ENCODE data around the gene DPCD.

Gene DPCD

GRCh38 chr10:101557541-101557940 is 30.6 kb upstream of the DPCD start:
- TF ChIP-seq, protein P1, sequence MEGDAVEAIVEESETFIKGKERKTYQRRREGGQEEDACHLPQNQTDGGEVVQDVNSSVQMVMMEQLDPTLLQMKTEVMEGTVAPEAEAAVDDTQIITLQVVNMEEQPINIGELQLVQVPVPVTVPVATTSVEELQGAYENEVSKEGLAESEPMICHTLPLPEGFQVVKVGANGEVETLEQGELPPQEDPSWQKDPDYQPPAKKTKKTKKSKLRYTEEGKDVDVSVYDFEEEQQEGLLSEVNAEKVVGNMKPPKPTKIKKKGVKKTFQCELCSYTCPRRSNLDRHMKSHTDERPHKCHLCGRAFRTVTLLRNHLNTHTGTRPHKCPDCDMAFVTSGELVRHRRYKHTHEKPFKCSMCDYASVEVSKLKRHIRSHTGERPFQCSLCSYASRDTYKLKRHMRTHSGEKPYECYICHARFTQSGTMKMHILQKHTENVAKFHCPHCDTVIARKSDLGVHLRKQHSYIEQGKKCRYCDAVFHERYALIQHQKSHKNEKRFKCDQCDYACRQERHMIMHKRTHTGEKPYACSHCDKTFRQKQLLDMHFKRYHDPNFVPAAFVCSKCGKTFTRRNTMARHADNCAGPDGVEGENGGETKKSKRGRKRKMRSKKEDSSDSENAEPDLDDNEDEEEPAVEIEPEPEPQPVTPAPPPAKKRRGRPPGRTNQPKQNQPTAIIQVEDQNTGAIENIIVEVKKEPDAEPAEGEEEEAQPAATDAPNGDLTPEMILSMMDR (IDR thresholded peaks at IDR 0.05; ENCODE audit: low read depth, low read length), result no peak
- DNase-seq, result no peak
- Histone ChIP-seq H3K36me3 (peaks cover 24% of the 10 kb centered on the region), H3K4me3 (ENCODE audit: low read depth, low read length) (no peak overlapping the region), H3K27me3 (ENCODE audit: insufficient read depth, low read depth, severe bottlenecking) (no peaks in the 10 kb centered on the region), H3K27ac (no peak overlapping the region), H3K9me3 (ENCODE audit: severe bottlenecking) (no peaks in the 10 kb centered on the region)

GRCh38 chr10:101558204-101558603 is 29.9 kb upstream of the DPCD start:
- no peak for DNase-seq
- TF ChIP-seq, protein P1 (IDR thresholded peaks at IDR 0.05; ENCODE audit: low read depth, low read length), result no peak
- no peaks in the 10 kb centered on the region for H3K9me3 ChIP-seq (ENCODE audit: severe bottlenecking)

GRCh38 chr10:101558671-101559595 is 29.2 kb upstream of the DPCD start:
- Histone ChIP-seq H3K27me3 (ENCODE audit: insufficient read depth, low read depth, severe bottlenecking) (no peaks in the 10 kb centered on the region), H3K36me3 (peaks cover 13% of the 10 kb centered on the region), H3K9me3 (ENCODE audit: severe bottlenecking) (no peaks in the 10 kb centered on the region), H3K4me3 (ENCODE audit: low read depth, low read length) (no peak overlapping the region), H3K27ac (no peak overlapping the region)
- DNase-seq, result no peak
- TF ChIP-seq, protein P1 (IDR thresholded peaks at IDR 0.05; ENCODE audit: low read depth, low read length), result no peak

More at GRCh38 chr10:101558204-101558603, 29.9 kb upstream of the DPCD start:
- Histone ChIP-seq H3K36me3 (peaks cover 17% of the 10 kb centered on the region), H3K4me3 (ENCODE audit: low read depth, low read length) (no peak overlapping the region), H3K27me3 (ENCODE audit: insufficient read depth, low read depth, severe bottlenecking) (no peaks in the 10 kb centered on the region), H3K27ac (0 out of 2 replicates have a peak overlapping the region, but pooled peaks have one; percentile 8)

DNA sequence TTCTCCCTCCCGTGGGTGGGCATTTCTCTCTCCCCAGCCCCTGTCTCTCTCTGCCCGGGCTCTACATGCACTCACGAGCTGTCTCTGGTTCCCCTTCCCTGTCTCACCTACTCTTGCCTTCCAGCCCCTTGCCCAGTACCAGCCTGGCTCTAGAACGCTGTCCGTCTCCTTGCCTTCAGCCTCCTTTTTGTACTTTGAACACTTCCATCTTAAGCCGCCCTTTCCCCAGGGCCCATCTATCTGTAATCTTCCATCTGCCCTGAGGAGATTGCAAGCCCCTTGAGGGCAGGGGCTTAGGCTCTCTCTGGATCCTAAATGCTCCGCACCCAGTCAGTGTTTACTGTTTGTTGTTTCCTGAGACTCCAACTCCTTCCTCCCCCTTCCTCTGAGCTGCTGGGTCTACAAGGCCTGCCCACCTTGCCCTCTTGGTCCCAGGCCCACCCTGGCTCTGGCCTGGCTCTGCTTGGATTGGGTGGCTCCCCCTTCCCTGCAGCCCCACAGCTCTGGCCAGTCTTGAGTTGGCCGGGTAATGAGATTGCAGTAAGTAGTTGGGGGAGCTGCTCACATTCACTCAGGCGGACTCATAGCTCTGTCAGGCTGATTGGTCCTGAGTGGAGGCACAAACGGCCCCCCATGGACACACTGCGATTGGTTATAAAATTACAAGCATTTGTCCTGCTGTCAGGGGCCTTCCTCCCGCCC is 28.4 kb upstream of the DPCD start:
- Histone ChIP-seq H3K9me3 (ENCODE audit: severe bottlenecking) (no peaks in the 10 kb centered on the region), H3K4me3 (ENCODE audit: low read depth, low read length) (no peak overlapping the region), H3K27me3 (ENCODE audit: insufficient read depth, low read depth, severe bottlenecking) (no peaks in the 10 kb centered on the region), H3K36me3 (peaks cover 7% of the 10 kb centered on the region; the same call in 1 of the 2 replicates), H3K27ac (no peak overlapping the region)
- TF ChIP-seq, protein P1 (IDR thresholded peaks at IDR 0.05; ENCODE audit: low read depth, low read length), result no peak
- no peak for DNase-seq

DNA sequence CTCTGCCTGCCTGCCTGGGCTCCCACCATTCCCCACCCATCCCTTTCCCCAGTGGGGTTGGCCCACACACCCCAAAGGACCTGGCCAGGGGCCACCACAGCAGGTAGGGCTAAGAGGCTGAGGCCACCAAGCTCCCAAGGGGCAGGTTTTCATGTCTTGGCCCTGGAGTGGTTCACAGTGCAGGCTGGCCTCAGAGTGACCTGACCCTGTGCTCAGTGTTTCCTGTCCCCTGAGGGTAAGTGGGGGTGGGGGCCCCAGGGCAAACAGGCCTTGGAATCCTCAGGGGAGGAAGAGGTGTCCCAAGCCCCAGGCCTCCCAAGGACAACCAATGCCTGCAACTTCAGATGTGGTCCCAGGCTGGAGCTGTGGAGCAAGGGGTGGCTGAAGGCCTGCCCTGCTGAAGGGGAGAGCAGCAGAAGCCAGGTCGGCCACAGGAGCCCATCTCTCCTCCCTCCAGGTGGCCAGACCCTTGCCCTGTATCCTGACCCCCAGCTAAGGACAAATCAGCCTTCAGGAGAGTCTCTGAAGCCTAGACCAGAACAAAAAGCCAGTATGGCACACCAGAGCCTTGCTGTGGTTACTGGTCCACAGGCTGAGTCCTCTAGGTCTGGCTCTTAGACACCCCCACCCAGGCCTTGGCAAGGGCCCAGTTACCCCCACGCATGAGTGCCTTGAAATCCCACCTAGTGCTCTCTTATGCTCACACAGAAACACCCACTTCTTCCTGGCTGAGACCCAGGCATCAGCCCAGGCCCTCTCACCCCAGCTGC is 27.6 kb upstream of the DPCD start:
- no peak for DNase-seq
- no peak overlapping the region for H3K27ac ChIP-seq
- H3K36me3 ChIP-seq, result peaks cover 2% of the 10 kb centered on the region; the same call in 1 of the 2 replicates
- no peak overlapping the region for H3K4me3 ChIP-seq (ENCODE audit: low read depth, low read length)
- no peaks in the 10 kb centered on the region for H3K27me3 ChIP-seq (ENCODE audit: insufficient read depth, low read depth, severe bottlenecking)
- TF ChIP-seq, protein P1 (IDR thresholded peaks at IDR 0.05; ENCODE audit: low read depth, low read length), result no peak
- H3K9me3 ChIP-seq (ENCODE audit: severe bottlenecking), result no peaks in the 10 kb centered on the region
